GM18861 (cell line): Measurements from ENCODE around the gene TPK1.

Experiments used
- ATAC-seq: cut with Tn5 transposase; IDR thresholded peaks from one replicate; pipeline ENCODE4 v1.9.1; 2021; ENCODE audit not compliant: unreplicated experiment

TPK1 gene

DNA sequence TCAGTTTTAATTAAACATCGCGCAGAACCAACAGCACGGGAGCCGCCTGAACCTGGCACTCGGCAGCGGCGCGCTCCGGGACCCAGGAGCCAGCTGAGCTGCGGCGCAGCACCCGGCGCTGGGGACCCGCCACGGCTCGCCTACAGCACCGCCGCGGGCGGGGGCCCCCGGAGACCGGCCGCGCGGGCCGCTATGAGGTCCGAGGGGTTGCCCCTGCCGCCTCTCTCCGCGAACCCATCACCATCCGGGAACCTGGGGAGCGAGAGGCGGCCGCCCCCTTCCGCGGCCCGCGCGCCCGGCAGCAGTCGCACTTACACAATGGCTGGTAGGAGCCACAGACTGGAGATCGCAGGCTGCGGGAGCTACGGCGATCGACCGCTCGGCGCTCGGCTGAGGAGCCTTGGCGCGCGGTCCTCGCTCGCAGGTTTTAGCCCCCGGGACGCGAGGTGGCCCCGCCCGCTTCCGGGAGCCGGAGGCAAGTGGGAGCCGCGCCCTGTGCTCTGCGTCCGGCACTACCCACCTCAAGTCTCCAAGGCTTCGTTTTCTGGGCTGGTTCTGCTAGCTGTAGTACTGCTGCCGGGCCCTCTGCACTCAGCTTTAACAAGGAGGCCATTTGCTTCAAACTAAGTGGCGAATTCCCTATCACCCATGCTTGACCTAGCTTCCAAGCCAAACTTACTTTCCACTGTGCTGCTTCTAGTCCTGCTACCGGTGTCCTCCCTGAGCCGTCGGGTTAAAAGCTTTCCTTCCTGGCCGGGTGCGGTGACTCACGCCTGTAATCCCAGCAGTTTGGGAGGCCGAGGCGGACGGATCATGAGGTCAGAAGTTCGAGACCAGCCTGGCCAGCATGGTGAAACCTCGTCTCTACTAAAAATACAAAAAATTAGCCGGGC lies at the start of gene TPK1:
TPK1 (minus strand) TSS at position 402 of the 893 bp plus-strand sequence. CDS start 451 bp downstream, outside the sequence.
- peak; percentile 90 for ATAC-seq

DNA sequence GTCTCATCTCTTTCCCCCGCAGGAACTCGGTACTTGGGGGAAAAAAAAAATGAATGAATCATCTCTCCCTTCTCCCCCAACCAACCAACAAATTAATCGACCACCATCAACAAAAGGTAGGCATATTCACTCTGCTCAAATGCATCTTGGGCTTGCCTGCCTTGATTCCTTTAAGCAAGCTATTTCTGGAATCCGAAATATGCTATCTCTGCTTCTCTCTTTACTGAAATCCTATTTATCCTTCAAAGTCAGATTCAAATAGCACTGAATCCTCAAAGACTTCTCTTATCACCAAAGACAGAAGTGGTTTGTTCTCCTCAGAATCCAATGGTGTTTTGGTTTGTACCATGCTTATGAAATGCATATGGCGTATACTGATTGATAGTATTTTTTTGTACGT lies 49.6 kb upstream of the TPK1 start:
- ATAC-seq = no peak

DNA sequence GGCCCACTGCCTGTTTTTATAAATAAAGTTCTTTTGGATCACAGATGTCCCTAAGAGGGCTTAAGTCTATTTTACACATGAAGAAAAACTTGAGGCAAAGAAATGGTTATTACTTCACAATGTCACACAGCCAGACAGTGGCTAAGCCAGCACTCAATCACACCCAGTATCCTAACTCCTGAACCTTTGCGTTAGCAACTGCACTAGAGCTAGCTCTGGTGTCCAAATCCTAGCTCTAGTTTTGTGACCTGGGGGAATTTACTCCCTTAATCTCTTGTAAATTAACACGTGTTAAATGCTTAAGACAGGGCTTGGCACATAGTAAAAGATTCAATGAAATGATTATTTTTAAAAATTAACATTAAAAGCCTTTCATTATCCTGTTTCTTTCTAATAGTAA lies 49.0 kb upstream of the TPK1 start:
- no peak for ATAC-seq

DNA sequence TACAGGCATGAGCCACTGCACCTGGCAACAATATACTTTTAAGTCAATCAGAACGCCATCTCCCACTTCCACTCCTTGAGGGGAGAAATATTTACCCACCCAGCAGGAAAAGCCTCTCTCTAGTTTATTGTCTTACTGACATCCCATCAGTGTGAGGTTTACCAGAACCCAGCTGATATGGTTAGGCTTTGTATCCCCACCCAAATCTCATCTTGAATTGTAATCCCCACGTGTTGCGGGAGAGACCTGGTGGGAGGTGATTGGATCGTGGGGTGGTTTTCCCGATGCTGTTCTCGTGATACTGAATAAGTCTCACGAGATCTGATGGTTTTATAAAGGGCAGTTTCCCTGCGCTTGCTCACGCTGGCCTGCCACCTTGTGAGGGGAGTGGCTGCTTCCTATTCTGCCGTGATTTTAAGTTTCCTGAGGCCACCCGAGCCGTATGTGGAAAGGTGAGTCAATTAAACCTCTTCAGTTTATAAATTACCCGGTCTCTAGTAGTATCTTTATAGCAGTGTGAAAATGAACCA lies 37.5 kb upstream of the TPK1 start:
- no peak for ATAC-seq

DNA sequence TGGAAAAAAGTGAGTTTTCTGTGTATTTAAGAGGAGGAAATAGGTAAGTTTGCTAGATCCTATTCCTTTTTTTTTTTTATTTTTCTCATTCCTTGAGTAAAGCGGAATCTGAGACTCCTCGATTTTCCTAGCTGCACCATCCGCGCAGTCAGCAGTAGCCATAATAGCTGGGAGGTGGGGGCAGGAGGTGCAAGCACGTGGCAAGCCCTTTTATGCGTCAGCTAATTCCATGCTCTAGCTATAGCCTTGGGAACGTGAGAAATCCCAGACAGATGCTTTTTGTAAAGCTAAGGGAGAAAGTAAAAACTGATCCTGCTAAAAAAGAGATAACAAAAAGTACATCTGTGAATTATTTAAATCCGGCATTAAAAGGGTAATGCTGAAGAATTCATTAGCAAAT lies 33.2 kb upstream of the TPK1 start:
- ATAC-seq = no peak

DNA sequence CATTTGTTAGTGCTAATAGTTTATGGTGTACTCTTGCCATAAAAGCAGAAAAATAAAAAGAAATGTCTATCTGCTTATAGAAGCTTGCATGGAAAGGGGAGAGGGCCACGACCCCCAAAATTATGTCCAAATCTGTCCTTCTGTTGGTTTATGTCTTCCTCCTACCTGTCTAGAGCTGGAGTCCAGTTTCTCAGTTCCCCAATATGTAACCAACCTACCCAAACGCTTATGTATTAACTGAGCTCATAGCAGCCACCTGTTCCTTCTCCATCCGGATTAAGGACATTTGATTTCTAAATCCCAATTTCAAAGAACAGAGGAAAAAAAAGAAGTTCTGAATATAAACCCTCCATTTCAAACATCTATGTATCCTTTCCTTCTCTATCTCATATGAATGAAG lies 30.3 kb upstream of the TPK1 start:
- peak; percentile 62 for ATAC-seq

DNA sequence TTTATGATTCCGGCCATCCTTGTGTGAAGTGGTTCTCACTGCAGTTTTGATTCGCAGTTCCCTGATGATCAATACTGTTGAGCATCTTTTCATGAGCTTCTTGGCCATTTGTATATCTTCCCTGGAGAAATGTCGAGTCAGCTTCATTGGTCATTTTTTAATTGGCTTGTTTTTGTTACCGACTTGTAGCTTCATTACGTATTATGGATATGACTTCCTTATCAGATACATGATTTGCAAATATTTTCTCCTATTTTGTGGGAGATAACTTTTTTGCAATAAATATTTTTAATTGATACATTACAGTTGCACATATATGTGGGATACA lies 27.4 kb upstream of the TPK1 start:
- ATAC-seq = no peak

DNA sequence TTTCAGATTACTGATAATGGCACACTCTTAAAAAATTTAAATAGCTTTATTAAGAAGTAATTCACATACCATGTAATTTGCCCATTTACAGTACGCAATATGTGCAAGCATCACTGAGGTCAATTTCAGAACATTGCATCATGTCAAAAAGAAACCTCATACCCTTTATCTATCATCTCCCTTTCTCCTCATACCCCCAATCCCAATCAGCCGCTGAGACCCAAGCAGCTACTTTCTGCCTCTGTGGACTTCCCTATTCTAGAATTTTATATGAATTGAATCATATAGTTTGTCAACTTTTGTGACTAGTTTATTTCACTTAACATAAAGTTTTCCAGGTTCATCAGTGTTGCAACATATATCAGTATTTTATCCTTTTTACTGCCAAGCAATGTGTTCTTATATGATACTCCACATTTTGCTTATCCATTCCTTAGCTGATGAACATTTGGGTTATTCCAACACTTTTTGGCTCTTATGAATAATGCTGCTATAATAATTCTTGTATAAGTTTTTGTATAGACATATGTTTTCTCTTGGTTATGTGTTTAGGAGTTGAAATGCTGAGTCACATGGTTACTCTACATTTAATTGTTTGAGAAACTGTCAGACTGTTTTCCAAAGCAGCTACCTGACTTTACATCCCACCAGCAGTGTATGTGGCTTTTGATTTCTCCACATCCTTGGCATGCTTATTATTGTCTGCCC lies 26.9 kb upstream of the TPK1 start:
- no peak for ATAC-seq

DNA sequence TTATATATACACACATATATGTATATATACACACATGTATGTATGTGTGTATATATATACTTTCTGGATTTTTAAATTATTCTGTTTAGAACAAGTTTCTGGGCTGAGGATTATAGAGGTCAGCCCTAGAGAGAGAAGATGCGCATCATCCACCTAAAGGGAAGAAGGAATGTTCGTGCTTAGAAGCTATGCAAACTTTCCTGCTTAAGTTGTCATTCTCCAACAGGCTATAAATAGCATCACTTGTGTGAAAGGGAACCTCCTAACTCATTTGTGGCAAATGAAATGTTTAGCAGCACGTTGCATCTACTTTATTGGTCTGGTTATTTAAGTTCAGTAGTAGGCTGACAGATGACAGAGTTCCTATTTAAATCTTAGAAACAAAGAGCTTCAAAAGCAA lies 23.9 kb upstream of the TPK1 start:
- ATAC-seq = no peak

DNA sequence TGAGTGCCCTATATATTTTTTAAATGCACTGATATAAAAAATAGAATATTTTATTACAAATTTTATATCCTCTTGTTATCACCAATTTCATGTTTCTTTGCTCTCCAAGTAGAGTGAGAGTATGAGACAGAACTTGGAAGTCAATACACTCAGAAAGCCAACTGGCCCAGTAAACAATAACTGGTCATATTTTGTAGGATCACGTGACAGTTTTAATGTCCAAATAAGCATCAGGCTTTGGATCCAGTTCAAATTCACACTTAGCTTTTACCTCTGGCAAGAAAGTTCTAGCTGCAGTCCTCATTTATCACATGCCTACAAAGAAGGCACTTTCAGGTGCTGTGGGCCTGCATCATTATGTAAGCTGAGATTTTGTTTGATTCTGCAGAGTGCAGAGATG lies 21.6 kb upstream of the TPK1 start:
- ATAC-seq = no peak

DNA sequence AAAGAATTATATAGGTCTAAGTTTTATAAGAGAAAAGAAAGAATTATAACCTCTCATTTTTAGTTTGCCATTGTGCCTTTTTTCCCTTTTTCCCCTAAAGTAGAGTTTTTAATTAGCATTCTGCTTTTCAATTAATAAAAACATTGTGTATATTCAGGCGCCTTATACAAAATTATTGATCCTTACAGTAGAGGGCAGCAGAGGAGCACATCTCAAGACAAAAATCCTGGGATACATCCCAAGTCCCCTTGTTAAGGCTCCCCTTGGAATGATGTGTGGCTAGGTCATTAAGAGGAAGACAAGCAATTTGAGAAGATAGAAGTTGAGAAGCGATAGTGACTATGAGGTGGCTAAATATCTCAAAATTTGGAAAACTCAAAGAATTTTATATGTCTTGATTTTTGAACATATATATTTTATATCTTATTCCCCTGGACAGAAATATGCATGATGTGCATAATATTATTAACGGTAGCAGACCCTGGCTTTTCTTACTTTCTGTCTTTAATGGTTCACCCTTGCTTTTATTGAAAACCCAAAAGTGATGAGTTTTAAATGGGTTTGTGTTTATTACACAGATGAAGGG lies 19.1 kb upstream of the TPK1 start:
- no peak for ATAC-seq

DNA sequence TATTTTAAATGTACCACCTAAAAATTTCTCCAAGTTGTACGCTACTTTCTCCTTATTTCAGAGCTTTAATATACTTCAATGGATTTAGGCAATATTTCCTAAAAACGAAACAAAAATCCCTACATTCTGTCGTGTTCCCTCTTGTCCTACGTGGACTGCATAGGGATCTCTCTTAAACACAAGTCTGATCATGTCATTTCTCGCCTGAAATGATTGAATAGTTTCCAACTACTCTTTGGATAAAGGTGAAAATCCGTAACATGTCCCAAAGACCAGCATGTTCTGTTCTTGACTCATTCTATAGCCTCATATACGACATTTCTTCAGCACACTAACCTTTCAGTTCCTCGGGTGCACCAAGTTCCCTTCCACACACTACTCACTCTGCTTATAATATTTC lies 17.7 kb upstream of the TPK1 start:
- ATAC-seq = no peak

DNA sequence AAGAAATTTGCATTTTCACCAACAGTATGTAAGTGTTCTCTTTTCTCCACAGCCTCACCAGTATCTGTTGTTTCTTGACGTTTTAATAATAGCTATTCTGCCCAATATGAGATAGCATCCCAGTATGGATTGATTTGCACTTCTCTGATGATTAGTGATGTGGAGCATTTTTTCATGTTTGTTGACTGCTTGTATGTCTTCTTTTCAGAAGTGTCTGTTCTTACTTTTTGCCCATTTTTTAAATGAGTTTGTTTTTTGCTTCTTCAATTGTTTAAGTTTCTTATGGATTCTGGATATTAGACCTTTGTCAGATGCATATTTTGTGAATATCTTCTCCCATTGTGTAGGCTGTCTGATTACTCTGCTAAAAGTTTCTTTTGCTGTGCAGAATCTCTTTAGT lies 12.2 kb upstream of the TPK1 start:
- no peak for ATAC-seq

DNA sequence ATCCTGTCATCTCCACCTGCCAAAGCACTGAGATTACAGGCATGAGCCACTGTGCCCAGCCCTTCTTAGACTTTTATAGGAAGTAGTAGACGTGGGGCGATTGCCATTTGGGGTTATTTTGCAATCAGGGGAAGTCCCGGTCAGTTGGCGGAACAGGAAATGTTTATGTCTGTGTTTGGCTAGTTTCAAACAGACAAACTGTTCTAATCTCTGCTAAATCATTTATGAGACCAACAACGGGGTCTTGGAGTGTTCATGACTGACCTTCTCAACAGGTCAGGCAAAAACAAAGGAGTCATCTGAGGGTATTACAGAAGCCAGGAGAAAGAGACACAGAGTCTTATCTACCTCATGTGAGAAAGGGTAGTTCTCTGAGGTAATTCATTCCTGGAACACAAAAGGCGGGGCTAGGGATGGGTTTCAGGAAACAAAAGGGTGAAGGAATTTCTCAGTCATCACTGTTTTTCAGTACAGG lies 6.6 kb upstream of the TPK1 start:
- peak; percentile 80 for ATAC-seq

DNA sequence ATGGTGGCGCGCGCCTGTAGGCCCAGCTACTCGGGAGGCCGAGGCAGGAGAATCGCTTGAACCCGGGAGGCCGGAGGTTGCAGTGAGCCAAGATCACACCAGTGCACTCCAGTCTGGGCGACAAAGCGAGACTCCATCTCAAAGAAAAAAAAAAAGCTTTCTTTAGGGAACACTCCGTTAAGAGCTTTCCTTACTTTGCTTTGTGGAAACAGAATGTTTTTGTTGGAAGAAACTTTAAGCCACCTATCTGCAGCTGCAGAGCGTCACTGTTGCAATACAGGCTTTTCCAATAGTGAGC lies 641 bp upstream of the TPK1 start:
- ATAC-seq = no peak

DNA sequence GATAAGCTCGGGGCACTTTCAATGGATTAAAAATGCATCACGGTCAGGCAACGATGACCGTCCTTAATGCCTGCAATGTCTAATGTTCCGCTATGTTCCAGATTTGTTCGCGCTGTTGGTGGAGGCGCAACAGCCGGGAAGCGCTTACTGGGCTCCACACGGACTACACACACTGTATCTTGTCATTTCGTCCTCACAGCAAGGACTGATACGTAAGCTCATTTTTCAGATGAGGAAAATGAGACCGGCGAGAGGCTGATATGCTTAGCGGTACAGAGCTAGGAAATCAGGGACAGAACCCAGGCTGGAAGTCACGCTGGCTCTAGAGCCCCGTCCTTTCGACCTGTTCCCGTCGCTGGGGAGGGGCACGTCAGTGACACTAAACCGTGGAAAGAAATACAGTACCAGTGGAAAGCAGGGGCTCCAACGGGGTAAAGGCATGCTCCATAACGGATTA lies 670 bp downstream of the TPK1 start:
- peak; percentile 16 for ATAC-seq

DNA sequence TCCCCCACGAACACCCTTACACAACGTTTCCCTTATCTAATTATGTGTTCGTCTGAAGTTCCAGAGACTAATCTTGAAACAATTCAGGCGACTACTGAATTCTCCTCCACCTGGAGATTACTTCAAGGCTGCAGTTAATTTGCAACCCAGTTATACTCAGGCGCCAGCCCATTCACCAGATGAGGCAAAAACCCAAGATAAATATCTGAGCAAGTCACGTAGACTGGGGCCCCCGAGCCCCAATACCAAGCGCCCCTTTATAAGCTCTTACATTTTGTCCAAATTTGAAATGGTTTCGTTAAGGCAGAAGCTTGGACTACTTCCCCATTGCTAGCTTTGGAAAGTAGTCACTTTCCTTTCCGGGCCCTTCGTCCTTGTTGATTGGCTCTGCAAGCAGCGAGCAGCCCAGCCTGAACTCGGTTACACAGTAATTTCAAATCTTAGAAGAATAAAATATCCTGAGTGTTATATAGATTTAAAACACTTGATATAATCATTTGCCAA lies 1.2 kb downstream of the TPK1 start:
- ATAC-seq = peak; percentile 26

DNA sequence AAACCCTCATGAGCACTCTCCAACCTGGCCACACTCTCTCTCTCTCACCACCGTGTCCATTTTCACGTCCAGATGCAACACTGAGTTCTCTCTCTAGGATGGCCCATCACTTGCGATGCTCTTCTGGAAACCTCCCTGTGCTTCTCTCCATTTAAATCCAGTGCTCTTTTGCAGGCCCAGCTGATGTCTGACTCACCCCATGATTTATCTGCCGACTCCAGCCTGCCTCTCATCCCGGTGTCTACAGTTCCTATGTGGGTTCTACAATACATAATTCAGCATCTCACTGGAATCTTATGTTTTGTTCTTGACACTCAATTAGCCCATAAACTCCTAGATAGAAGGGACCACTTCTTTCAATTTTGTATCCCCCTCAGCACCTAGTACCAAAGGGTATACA lies 5.0 kb downstream of the TPK1 start:
- ATAC-seq = no peak

DNA sequence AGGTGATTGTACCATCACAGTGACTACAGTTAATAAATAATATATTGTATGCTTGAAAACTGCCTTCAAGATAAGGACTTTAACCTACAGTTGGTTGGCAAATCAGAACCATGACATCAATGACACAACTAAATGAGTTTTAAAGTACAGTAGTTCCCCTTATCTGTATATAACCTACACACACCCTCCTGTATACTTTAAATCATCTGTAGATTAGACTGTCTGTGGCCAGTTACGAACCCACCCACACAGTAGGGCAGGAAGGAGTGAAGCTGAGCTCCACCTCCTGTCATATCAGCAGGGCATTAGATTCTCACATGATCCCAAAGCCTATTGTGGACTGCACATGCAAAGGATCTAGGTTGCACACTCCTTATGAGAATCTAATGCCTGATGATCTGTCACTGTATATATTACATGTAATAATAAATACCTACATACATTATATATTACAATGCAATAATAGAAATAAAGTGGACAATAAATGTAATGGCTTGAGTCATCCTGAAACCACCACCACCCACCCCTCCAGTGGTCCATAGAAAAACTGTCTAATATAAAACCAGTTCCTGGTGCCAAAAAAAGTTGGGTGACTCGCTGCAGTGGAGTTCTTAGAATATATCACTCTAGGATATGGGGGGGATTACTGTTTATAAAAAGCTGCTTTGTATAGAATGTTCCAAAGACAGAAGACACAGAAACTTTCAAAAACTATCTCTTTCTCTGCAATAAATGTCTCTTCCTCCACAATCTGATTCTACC lies 5.6 kb downstream of the TPK1 start:
- ATAC-seq = no peak

DNA sequence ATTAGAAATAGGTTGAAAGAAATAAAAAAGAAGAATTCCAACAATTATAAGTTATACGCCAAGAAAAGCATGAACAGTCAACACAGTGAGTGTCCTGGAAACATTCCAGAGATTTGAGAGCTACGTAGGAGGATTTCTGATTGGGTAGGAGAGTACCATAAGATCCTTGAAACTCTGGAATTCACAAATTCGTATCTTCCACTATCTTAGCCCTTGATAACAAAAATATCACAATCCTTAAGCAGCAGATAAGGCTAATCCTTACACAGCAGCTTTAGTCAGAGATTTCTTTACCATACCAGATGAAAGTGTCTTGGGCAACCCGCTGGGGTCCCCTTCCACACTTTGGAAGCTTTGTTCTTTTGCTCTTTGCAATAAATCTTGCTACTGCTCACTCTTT lies 8.2 kb downstream of the TPK1 start:
- no peak for ATAC-seq

DNA sequence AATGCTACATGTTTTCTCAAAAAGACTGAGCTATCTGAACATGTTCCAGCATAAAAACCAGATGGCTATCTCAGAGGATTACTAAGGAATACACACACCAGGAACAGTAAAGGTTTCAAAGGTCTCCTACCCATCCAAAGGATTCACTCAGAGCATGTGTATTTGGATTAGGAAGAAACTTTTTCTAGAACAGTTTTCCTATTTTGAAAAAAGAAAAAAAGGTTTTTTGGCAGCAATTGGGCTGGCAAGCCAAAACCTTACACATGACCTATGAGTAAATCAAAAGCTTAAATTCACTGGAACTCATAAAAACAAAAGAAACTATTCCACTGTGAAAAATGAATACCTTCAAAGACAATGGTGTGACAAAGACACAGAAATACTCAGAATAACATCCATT lies 9.6 kb downstream of the TPK1 start:
- no peak for ATAC-seq
